HepG2 (cell line): ENCODE data around the gene BHLHE23. TPM values are rescaled to one million over a fixed set of nuclear protein-coding genes. Genes with fewer than 3 reads are reported as not detected.

ENCODE experiments used
- ATF7 ChIP-seq, 2 experiments: fragments of 450-650 bp in 1 of 2; sonication (generic) in 1 of 2; formaldehyde crosslinking in 1 of 2; IDR thresholded peaks; 2 replicates each; pipeline versions ENCODE4 v1.4.0 to v1.6.1; 2016 to 2020; ENCODE audit warnings: antibody characterized with exemption in 1 of 2, mild to moderate bottlenecking in 1 of 2, missing genetic modification reagents in 1 of 2
- CCDC6 ChIP-seq: sonication (generic); formaldehyde crosslinking; IDR thresholded peaks from 2 replicates; pipeline ENCODE4 v1.8.1; 2022; ENCODE audit warnings: mild to moderate bottlenecking, missing genetic modification reagents, moderate library complexity
- CREB1 ChIP-seq, 2 experiments: fragments of 450-650 bp in 1 of 2; IDR thresholded peaks; 2 replicates each; pipeline ENCODE4 v1.6.1; 2016 to 2017; ENCODE audit warnings: control low read depth in 1 of 2, mild to moderate bottlenecking in 1 of 2, missing compliant biosample characterization in 1 of 2, missing genetic modification characterization in 1 of 2
- CSRNP2 ChIP-seq: sonication (generic); formaldehyde crosslinking; conservative IDR thresholded peaks from 2 replicates; pipeline ENCODE4 v1.8.0; 2022; ENCODE audit warnings: low read depth, missing genetic modification reagents
- GLMP ChIP-seq: sonication (generic); formaldehyde crosslinking; IDR thresholded peaks from 2 replicates; pipeline ENCODE4 v1.9.0; 2021; ENCODE audit warnings: missing genetic modification reagents, mild to moderate bottlenecking, borderline replicate concordance
- HDAC6 ChIP-seq: fragments of 200-600 bp; sonication (generic); IDR thresholded peaks from 2 replicates; pipeline ENCODE4 v1.7.0; 2017; ENCODE audit warnings: mild to moderate bottlenecking, antibody characterized with exemption, low read length, low read depth
- ISX ChIP-seq: sonication (generic); formaldehyde crosslinking; conservative IDR thresholded peaks from 2 replicates; pipeline ENCODE4 v1.5.0; 2020; ENCODE audit warnings: missing genetic modification reagents
- NBN ChIP-seq: fragments of 450-650 bp; conservative IDR thresholded peaks from 2 replicates; pipeline ENCODE4 v1.6.1; 2017
- NFE2L1 ChIP-seq: sonication (generic); formaldehyde crosslinking; IDR thresholded peaks from 2 replicates; pipeline ENCODE4 v1.4.0; 2020; ENCODE audit warnings: missing genetic modification reagents, mild to moderate bottlenecking, borderline replicate concordance
- NFYB ChIP-seq: sonication (generic); formaldehyde crosslinking; IDR thresholded peaks from 2 replicates; pipeline ENCODE4 v1.4.0; 2020; ENCODE audit warnings: missing genetic modification reagents
- SNAPC2 ChIP-seq: sonication (generic); formaldehyde crosslinking; IDR thresholded peaks from 2 replicates; pipeline ENCODE4 v1.8.1; 2022; ENCODE audit warnings: mild to moderate bottlenecking, missing genetic modification reagents
- U2AF2 ChIP-seq: fragments of 200-400 bp; formaldehyde crosslinking; IDR thresholded peaks from 2 replicates; pipeline ENCODE4 v1.6.1; 2017; ENCODE audit warnings: low read depth, mild to moderate bottlenecking, low read length
- ZMYM3 ChIP-seq: sonication (generic); formaldehyde crosslinking; IDR thresholded peaks from 2 replicates; pipeline ENCODE4 v1.5.1; 2020; ENCODE audit warnings: mild to moderate bottlenecking, missing genetic modification reagents
- ZSCAN25 ChIP-seq: sonication (generic); formaldehyde crosslinking; IDR thresholded peaks from 2 replicates; pipeline ENCODE4 v1.8.0; 2022; ENCODE audit warnings: mild to moderate bottlenecking, missing genetic modification reagents
- polyA plus RNA-seq, 8 experiments: library from polyadenylated mRNA; depleted of rRNA in 3 of 8; stranded (reverse) in 7 of 8; unstranded in 1 of 8; fragments of >200 nt; fragmentation: Illumina TruSeq in 4 of 8; extraction: Trizol in 4 of 8; gene quantifications; 2 replicates each; pipeline versions ENCODE4 v1.2.1 to v1.2.3, GENCODE V29; 2011 to 2016; ENCODE audit warnings: low read depth in 4 of 8, missing spikeins in 1 of 8, mixed read lengths in 1 of 8; ENCODE audit not compliant: insufficient read depth in 1 of 8
- total RNA-seq, 5 experiments: library from RNA; depleted of rRNA; stranded (reverse); fragments of >200 nt; fragmentation: Illumina TruSeq; extraction: Trizol; gene quantifications; 2 replicates each; pipeline ENCODE4 v1.2.3, GENCODE V29; 2016; ENCODE audit warnings: low read depth in 1 of 5
- TF ChIP-seq, protein P1 (sequence below): sonication (generic); formaldehyde crosslinking; conservative IDR thresholded peaks from 2 replicates; pipeline ENCODE4 v1.4.0; 2020; ENCODE audit warnings: missing genetic modification reagents
- TF ChIP-seq, protein P2 (sequence below): sonication (generic); formaldehyde crosslinking; IDR thresholded peaks from 2 replicates; pipeline ENCODE4 v1.4.0; 2020; ENCODE audit warnings: low read depth, mild to moderate bottlenecking, missing genetic modification reagents
- TF ChIP-seq, protein P3 (sequence below): sonication (generic); formaldehyde crosslinking; IDR thresholded peaks from 2 replicates; pipeline ENCODE4 v1.4.0; 2020; ENCODE audit warnings: mild to moderate bottlenecking, missing genetic modification reagents
- TF ChIP-seq, protein P4 (sequence below): sonication (generic); formaldehyde crosslinking; IDR thresholded peaks from 2 replicates; pipeline ENCODE4 v1.8.1; 2023; ENCODE audit warnings: missing genetic modification reagents, inconsistent platforms, borderline replicate concordance
- TF ChIP-seq, protein P5 (sequence below): sonication (generic); formaldehyde crosslinking; IDR thresholded peaks from 2 replicates; pipeline ENCODE4 v1.5.1; 2020; ENCODE audit warnings: missing genetic modification reagents, mild to moderate bottlenecking, borderline replicate concordance

BHLHE23 gene
- total and polyA plus RNA-seq, 2 of the 13 experiments (the other 11 are each of a cell fraction or from before 2014, with no cell fraction given) = not detected

GRCh38 chr20:62971950-62972844, 34.6 kb downstream of the BHLHE23 start (continued):
- TF ChIP-seq, protein P1, sequence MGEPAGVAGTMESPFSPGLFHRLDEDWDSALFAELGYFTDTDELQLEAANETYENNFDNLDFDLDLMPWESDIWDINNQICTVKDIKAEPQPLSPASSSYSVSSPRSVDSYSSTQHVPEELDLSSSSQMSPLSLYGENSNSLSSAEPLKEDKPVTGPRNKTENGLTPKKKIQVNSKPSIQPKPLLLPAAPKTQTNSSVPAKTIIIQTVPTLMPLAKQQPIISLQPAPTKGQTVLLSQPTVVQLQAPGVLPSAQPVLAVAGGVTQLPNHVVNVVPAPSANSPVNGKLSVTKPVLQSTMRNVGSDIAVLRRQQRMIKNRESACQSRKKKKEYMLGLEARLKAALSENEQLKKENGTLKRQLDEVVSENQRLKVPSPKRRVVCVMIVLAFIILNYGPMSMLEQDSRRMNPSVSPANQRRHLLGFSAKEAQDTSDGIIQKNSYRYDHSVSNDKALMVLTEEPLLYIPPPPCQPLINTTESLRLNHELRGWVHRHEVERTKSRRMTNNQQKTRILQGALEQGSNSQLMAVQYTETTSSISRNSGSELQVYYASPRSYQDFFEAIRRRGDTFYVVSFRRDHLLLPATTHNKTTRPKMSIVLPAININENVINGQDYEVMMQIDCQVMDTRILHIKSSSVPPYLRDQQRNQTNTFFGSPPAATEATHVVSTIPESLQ (CRISPR knock-in tag) = no peak
- TF ChIP-seq CCDC6 (no peak), ATF7 (IDR thresholded peaks at IDR 0.05) (no peak), ATF7 (CRISPR knock-in tag; IDR thresholded peaks at IDR 0.05) (no peak), SNAPC2 (CRISPR knock-in tag) (no peak), HDAC6 (no peak), NFYB (CRISPR knock-in tag) (no peak), NFE2L1 (peak; percentile 47; the same call in 1 of the 2 replicates), GLMP (CRISPR knock-in tag) (no peak), ISX (no peak), CSRNP2 (CRISPR knock-in tag) (no peak), NBN (0 out of 2 replicates have a peak, but pooled peaks have one; percentile 69), ZSCAN25 (no peak), U2AF2 (no peak), ZMYM3 (CRISPR knock-in tag) (peak; percentile 85; the same call in 1 of the 2 replicates), CREB1 (IDR thresholded peaks at IDR 0.05) (no peak), CREB1 (CRISPR knock-in tag; IDR thresholded peaks at IDR 0.05) (no peak)
- TF ChIP-seq, protein P2, sequence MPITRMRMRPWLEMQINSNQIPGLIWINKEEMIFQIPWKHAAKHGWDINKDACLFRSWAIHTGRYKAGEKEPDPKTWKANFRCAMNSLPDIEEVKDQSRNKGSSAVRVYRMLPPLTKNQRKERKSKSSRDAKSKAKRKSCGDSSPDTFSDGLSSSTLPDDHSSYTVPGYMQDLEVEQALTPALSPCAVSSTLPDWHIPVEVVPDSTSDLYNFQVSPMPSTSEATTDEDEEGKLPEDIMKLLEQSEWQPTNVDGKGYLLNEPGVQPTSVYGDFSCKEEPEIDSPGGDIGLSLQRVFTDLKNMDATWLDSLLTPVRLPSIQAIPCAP (CRISPR knock-in tag) = no peak
- TF ChIP-seq, protein P3, sequence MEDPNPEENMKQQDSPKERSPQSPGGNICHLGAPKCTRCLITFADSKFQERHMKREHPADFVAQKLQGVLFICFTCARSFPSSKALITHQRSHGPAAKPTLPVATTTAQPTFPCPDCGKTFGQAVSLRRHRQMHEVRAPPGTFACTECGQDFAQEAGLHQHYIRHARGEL = no peak
- TF ChIP-seq, protein P4, sequence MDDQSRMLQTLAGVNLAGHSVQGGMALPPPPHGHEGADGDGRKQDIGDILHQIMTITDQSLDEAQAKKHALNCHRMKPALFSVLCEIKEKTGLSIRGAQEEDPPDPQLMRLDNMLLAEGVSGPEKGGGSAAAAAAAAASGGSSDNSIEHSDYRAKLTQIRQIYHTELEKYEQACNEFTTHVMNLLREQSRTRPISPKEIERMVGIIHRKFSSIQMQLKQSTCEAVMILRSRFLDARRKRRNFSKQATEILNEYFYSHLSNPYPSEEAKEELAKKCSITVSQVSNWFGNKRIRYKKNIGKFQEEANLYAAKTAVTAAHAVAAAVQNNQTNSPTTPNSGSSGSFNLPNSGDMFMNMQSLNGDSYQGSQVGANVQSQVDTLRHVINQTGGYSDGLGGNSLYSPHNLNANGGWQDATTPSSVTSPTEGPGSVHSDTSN = no peak
- TF ChIP-seq, protein P5, sequence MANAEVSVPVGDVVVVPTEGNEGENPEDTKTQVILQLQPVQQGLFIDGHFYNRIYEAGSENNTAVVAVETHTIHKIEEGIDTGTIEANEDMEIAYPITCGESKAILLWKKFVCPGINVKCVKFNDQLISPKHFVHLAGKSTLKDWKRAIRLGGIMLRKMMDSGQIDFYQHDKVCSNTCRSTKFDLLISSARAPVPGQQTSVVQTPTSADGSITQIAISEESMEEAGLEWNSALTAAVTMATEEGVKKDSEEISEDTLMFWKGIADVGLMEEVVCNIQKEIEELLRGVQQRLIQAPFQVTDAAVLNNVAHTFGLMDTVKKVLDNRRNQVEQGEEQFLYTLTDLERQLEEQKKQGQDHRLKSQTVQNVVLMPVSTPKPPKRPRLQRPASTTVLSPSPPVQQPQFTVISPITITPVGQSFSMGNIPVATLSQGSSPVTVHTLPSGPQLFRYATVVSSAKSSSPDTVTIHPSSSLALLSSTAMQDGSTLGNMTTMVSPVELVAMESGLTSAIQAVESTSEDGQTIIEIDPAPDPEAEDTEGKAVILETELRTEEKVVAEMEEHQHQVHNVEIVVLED (CRISPR knock-in tag) = peak; percentile 53; the same call in 1 of the 2 replicates
